RWPE1 (cell line): ENCODE results near the gene TUSC2.

Experiments used
- CTCF ChIA-PET: fragments of 350-600 bp; sonication (Branson Sonifier 250); formaldehyde crosslinking; extraction: SDS; loops from one replicate; lab custom pipeline; 2021; lab: Yijun Ruan, JAX
- POLR2A ChIA-PET: fragments of 400-600 bp; formaldehyde crosslinking; extraction: SDS; loops from one replicate; lab custom pipeline; 2020; ENCODE audit warnings: antibody characterized with exemption; ENCODE audit not compliant: low non-redundant PET; lab: Yijun Ruan, JAX
- DNase-seq: peaks from one replicate; pipeline ENCODE4 v3.0.0; 2012; ENCODE audit warnings: low spot score
- H3K27ac ChIP-seq: fragments of 450-650 bp; 2 replicates; pipeline ENCODE4 v1.5.1; 2017
- TF ChIP-seq, protein P1 (sequence below): fragments of 450-650 bp; conservative IDR thresholded peaks from 2 replicates; pipeline ENCODE4 v1.5.1; 2017; ENCODE audit warnings: low read depth, mild to moderate bottlenecking

Gene TUSC2

DNA sequence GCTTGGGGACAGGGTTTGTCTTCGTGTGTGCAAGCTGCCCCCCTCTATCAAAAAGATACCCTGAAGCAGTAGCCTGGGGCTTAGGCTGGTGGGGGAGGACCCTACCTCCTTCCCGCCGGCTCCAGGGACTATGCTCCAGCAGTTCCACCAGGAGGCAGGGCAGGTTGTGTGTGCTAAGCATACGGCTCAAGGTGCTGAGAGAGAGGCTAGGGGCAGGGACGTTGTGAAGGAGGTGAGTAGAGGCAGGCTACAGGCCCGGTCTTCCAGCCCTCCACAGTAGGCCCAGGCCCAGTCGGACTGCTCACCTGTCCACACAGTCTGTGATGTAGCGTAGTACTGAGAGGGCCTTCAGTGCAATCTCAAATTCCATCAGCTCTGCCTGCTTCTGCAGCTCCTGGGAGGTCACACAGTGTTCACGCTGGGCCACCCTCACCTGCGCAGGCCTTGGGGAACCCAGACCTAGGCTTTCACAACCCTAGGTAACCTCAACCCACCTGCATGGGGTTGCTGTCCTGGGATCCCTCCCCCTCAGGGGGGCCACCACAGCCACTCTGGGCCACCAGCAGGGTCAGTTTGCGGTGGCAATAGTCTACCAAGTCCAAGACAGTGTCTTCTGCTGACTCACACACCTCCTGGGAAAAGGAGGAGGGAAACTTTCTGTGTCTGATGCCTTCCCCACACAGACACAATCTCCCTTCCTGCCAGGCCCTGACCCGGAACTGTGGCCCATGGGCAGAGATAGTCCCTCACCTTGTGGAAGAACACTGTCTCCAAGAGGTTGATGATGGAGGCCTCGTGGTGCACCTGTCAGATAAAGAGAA is 15.0 kb upstream of the TUSC2 start:
- POLR2A ChIA-PET: no interaction called here
- DNase-seq: no peak
- CTCF ChIA-PET: interaction anchor here (1.0 kb wide), 1 partner anchor 10 kb away, joined by 4 read pairs; no protein-coding TSS in a partner anchor

DNA sequence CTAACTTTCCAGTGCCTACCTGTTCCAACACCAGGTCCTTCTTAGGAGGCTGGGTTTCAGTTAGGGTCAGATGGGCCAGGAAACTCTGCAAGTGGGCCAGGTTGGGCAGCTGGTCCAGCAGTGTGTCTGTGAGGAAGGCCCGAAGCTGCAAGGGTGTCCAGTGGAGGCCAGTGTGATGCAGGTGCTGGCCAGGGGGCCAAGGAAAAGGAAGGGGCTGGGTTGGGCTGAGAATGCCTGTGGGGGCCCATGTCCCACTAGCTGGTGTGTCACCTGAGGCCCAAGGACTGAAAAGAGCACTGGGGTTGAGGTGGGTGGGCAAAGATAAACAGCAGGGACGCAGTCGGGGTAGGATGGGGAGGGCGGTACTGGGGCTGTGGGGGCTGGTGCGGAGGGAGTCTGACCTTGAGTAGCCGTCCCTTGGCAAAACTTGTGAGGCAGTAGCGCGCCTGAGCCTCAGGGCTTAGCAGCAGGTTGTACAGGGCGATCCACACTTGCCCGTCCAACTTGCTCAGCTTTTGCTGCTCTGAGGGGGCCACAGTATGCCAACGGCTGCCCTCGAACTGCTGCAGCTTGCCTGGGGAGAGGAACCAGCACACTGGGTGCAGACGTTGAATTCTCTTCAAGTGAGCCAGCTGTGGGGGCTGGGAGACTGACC is 14.1 kb upstream of the TUSC2 start:
- POLR2A ChIA-PET: no interaction called here

More for the DNA sequence above, 15.0 kb upstream of the TUSC2 start:
- H3K27ac ChIP-seq: peak overlapping the region; percentile 98
- TF ChIP-seq, protein P1, sequence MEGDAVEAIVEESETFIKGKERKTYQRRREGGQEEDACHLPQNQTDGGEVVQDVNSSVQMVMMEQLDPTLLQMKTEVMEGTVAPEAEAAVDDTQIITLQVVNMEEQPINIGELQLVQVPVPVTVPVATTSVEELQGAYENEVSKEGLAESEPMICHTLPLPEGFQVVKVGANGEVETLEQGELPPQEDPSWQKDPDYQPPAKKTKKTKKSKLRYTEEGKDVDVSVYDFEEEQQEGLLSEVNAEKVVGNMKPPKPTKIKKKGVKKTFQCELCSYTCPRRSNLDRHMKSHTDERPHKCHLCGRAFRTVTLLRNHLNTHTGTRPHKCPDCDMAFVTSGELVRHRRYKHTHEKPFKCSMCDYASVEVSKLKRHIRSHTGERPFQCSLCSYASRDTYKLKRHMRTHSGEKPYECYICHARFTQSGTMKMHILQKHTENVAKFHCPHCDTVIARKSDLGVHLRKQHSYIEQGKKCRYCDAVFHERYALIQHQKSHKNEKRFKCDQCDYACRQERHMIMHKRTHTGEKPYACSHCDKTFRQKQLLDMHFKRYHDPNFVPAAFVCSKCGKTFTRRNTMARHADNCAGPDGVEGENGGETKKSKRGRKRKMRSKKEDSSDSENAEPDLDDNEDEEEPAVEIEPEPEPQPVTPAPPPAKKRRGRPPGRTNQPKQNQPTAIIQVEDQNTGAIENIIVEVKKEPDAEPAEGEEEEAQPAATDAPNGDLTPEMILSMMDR: no peak

DNA sequence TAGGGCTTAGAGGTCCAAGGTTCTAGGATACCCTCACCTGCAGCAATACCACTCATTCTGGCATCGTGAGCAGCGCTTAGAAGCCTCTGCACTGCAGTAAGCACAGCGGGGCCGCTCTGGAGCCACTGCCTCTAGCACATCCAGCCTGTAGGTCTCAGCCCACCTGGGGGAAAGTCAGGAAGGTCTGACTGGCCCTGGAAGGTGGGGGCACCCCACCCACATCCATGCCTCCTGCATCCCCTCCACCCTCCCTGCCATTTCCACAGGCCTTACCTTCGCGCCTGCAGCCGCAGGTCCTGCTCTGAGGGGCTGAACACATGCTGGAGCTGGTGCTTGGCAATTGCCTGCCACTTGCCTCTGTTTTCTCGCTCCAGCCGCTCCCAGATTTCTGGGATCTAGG is 13.5 kb upstream of the TUSC2 start:
- no peak for DNase-seq
- ChIA-PET CTCF (interaction anchor here (0.6 to 1.0 kb wide), 2 partner anchors 17 to 171 kb away, joined by 3 read pairs; no protein-coding TSS in a partner anchor), POLR2A (interaction anchor here (0.6 kb wide), 1 partner anchor 1045 kb away, joined by 3 read pairs; no protein-coding TSS in a partner anchor)
- TF ChIP-seq, protein P1: no peak
- H3K27ac ChIP-seq: peak overlapping the region; percentile 98

More for the DNA sequence above, 14.1 kb upstream of the TUSC2 start:
- CTCF ChIA-PET: interaction anchor here (0.6 to 1.0 kb wide), 2 partner anchors 18 to 172 kb away, joined by 3 read pairs; no protein-coding TSS in a partner anchor
- peak overlapping the region; percentile 98 for H3K27ac ChIP-seq
- DNase-seq: no peak
- TF ChIP-seq, protein P1: no peak

DNA sequence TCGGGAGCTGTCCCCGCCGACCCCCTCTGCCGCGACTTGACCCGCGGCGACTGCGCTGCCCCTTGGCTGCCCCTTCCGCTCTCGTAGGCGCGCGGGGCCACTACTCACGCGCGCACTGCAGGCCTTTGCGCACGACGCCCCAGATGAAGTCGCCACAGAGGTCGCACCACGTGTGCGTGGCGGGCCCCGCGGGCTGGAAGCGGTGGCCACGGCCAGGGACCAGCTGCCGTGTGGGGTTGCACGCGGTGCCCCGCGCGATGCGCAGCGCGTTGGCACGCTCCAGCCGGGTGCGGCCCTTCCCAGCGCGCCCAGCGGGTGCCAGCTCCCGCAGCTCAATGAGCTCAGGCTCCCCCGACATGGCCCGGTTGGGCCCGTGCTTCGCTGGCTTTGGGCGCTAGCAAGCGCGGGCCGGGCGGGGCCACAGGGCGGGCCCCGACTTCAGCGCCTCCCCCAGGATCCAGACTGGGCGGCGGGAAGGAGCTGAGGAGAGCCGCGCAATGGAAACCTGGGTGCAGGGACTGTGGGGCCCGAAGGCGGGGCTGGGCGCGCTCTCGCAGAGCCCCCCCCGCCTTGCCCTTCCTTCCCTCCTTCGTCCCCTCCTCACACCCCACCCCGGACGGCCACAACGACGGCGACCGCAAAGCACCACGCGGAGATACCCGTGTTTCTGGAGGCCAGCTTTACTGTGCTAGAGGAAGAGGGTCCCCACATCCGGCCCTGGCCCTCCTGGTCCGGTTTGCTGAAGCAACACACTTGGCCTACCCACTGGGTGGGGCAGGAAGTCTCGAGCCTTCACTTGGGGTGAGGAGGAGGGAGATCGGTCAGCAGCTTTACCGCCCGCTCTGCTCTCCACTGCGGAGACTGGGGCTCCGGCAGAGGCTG is 12.7 kb upstream of the TUSC2 start, which contains the start of gene RASSF1:
Gene RASSF1 (minus strand): TSS at position 389 of the 882 bp plus-strand sequence. CDS start 31 bp downstream, at position 358.
- CTCF ChIA-PET: interaction anchor here (0.6 to 1.0 kb wide), 3 partner anchors 16 to 52 kb away, joined by 3 read pairs; partner anchors contain the start of genes HYAL3 and NAA80
- TF ChIP-seq, protein P1: no peak
- H3K27ac ChIP-seq: peak within 1 kb of the TSS; percentile 98
- POLR2A ChIA-PET: interaction anchor here (0.6 to 1.1 kb wide), 3 partner anchors 10 to 1045 kb away, joined by 3 read pairs; partner anchors contain the start of genes CYB561D2 and NPRL2
- DNase-seq: no peak

DNA sequence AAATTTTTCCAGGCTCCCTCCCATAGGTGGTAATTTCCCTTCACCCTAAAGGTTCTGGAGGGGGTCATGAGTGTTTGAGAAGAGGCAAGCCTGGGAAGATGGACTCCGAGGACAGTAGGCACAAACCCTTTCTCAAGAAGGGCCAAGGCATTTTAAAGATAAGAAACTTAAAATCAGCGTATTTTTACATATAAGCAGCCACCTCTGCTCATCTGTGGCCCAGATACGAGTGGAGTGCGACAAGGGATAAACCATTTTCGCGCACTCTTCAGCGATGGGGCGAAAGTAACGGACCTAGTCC is 12.1 kb upstream of the TUSC2 start:
- TF ChIP-seq, protein P1: no peak
- ChIA-PET POLR2A (interaction anchor here (1.1 kb wide), 1 partner anchor 10 kb away, joined by 3 read pairs; the partner anchor contains the start of genes CYB561D2 and NPRL2), CTCF (interaction anchor here (0.6 to 0.7 kb wide), 2 partner anchors 41 to 51 kb away, joined by 3 read pairs; partner anchors contain the start of genes HYAL3 and NAA80)
- no peak for DNase-seq
- peak overlapping the region; percentile 98 for H3K27ac ChIP-seq
